WTC11 (cell line): Measurements from ENCODE around the gene EPHB3. TPM values are rescaled to one million over a fixed set of nuclear protein-coding genes. Genes with fewer than 3 reads are reported as not detected.
A peak's percentile ranks its signal among the peaks of the same experiment; 100 is the strongest.

Experiments used
- ATF1 ChIP-seq: sonication (generic); formaldehyde crosslinking; IDR thresholded peaks from 2 replicates; pipeline ENCODE4 v1.8.1; 2023; ENCODE audit warnings: mild to moderate bottlenecking, moderate library complexity, missing genetic modification reagents
- CBFB ChIP-seq: sonication (generic); formaldehyde crosslinking; IDR thresholded peaks from 2 replicates; pipeline ENCODE4 v1.8.1; 2022; ENCODE audit warnings: mild to moderate bottlenecking, low read depth, missing genetic modification reagents
- ELF4 ChIP-seq: sonication (generic); formaldehyde crosslinking; IDR thresholded peaks from 2 replicates; pipeline ENCODE4 v1.8.1; 2022; ENCODE audit warnings: low read depth, mild to moderate bottlenecking, moderate library complexity, missing genetic modification reagents
- EMX1 ChIP-seq: fragments of 250-450 bp; sonication (Bioruptor Pico); IDR thresholded peaks from 2 replicates; pipeline ENCODE4 v1.8.0; 2021; ENCODE audit warnings: mild to moderate bottlenecking
- FOXK1 ChIP-seq: sonication (generic); formaldehyde crosslinking; IDR thresholded peaks from 2 replicates; pipeline ENCODE4 v1.8.0; 2022; ENCODE audit warnings: mild to moderate bottlenecking, moderate library complexity, missing genetic modification reagents
- GRHL2 ChIP-seq: fragments of 250-450 bp; sonication (Bioruptor Pico); IDR thresholded peaks from 2 replicates; pipeline ENCODE4 v1.8.0; 2022; ENCODE audit warnings: mild to moderate bottlenecking, moderate library complexity; ENCODE audit not compliant: insufficient replicate concordance, severe bottlenecking
- NFE2L1 ChIP-seq: sonication (generic); formaldehyde crosslinking; IDR thresholded peaks from 2 replicates; pipeline ENCODE4 v1.8.1; 2023; ENCODE audit warnings: missing genetic modification reagents
- NR2C2 ChIP-seq: sonication (generic); formaldehyde crosslinking; IDR thresholded peaks from 2 replicates; pipeline ENCODE4 v1.8.0; 2022; ENCODE audit warnings: mild to moderate bottlenecking, missing genetic modification reagents
- OVOL2 ChIP-seq: fragments of 250-450 bp; sonication (Bioruptor Pico); IDR thresholded peaks from 2 replicates; pipeline ENCODE4 v1.9.0; 2021; ENCODE audit warnings: mild to moderate bottlenecking, borderline replicate concordance
- SMAD3 ChIP-seq: sonication (generic); formaldehyde crosslinking; IDR thresholded peaks from 2 replicates; pipeline ENCODE4 v1.8.0; 2022; ENCODE audit warnings: missing genetic modification reagents, mild to moderate bottlenecking, borderline replicate concordance
- SOX15 ChIP-seq: fragments of 250-450 bp; sonication (Bioruptor Pico); IDR thresholded peaks from 2 replicates; pipeline ENCODE4 v1.9.0; 2021; ENCODE audit warnings: mild to moderate bottlenecking
- TEAD4 ChIP-seq: sonication (generic); formaldehyde crosslinking; IDR thresholded peaks from 2 replicates; pipeline ENCODE4 v1.8.0; 2022; ENCODE audit warnings: mild to moderate bottlenecking, missing genetic modification reagents
- ZNF138 ChIP-seq: sonication (generic); formaldehyde crosslinking; conservative IDR thresholded peaks from 2 replicates; pipeline ENCODE4 v1.8.1; 2022; ENCODE audit warnings: mild to moderate bottlenecking, moderate library complexity, missing genetic modification reagents
- ZNF232 ChIP-seq: sonication (generic); formaldehyde crosslinking; IDR thresholded peaks from 2 replicates; pipeline ENCODE4 v1.8.0; 2022; ENCODE audit warnings: mild to moderate bottlenecking, missing genetic modification reagents
- ZNF671 ChIP-seq: fragments of 250-450 bp; sonication (Bioruptor Pico); IDR thresholded peaks from 2 replicates; pipeline ENCODE4 v1.8.0; 2021; ENCODE audit warnings: mild to moderate bottlenecking
- total RNA-seq: library from RNA; stranded (reverse); gene quantifications from 3 replicates; pipeline ENCODE4 v1.2.3, GENCODE V29; 2021
- TF ChIP-seq, protein P1 (sequence below): sonication (generic); formaldehyde crosslinking; IDR thresholded peaks from 2 replicates; pipeline ENCODE4 v1.8.0; 2022; ENCODE audit warnings: mild to moderate bottlenecking, missing genetic modification reagents
- TF ChIP-seq, protein P2 (sequence below): sonication (generic); formaldehyde crosslinking; conservative IDR thresholded peaks from 2 replicates; pipeline ENCODE4 v1.8.1; 2023; ENCODE audit warnings: mild to moderate bottlenecking, low read depth, missing genetic modification reagents, moderate library complexity
- TF ChIP-seq, protein P3 (sequence below): sonication (generic); formaldehyde crosslinking; conservative IDR thresholded peaks from 2 replicates; pipeline ENCODE4 v1.8.1; 2022; ENCODE audit warnings: mild to moderate bottlenecking, missing genetic modification reagents
- TF ChIP-seq, protein P4 (sequence below): fragments of 250-450 bp; sonication (Bioruptor Pico); IDR thresholded peaks from 2 replicates; pipeline ENCODE4 v1.9.0; 2021; ENCODE audit warnings: moderate library complexity, mild to moderate bottlenecking, inconsistent platforms, borderline replicate concordance
- TF ChIP-seq, protein P5 (sequence below): fragments of 200-600 bp; IDR thresholded peaks from 2 replicates; pipeline ENCODE4 v1.8.0; 2022; ENCODE audit warnings: antibody characterized with exemption
- TF ChIP-seq, protein P6 (sequence below): fragments of 250-450 bp; sonication (Bioruptor Pico); IDR thresholded peaks from 2 replicates; pipeline ENCODE4 v2.1.2; 2022; ENCODE audit warnings: mild to moderate bottlenecking, moderate library complexity
- TF ChIP-seq, protein P7 (sequence below): sonication (generic); formaldehyde crosslinking; IDR thresholded peaks from 2 replicates; pipeline ENCODE4 v1.8.0; 2022; ENCODE audit warnings: mild to moderate bottlenecking, missing genetic modification reagents
- TF ChIP-seq, protein P8 (sequence below): sonication (generic); formaldehyde crosslinking; IDR thresholded peaks from 2 replicates; pipeline ENCODE4 v1.8.1; 2022; ENCODE audit warnings: low read depth, mild to moderate bottlenecking, moderate library complexity, missing genetic modification reagents, borderline replicate concordance
- TF ChIP-seq, protein P9 (sequence below): sonication (generic); formaldehyde crosslinking; IDR thresholded peaks from 2 replicates; pipeline ENCODE4 v1.8.1; 2023; ENCODE audit warnings: mild to moderate bottlenecking, missing genetic modification reagents

EPHB3 gene
- total RNA-seq, 1 experiment from 2014 or later: 11.4 TPM

DNA sequence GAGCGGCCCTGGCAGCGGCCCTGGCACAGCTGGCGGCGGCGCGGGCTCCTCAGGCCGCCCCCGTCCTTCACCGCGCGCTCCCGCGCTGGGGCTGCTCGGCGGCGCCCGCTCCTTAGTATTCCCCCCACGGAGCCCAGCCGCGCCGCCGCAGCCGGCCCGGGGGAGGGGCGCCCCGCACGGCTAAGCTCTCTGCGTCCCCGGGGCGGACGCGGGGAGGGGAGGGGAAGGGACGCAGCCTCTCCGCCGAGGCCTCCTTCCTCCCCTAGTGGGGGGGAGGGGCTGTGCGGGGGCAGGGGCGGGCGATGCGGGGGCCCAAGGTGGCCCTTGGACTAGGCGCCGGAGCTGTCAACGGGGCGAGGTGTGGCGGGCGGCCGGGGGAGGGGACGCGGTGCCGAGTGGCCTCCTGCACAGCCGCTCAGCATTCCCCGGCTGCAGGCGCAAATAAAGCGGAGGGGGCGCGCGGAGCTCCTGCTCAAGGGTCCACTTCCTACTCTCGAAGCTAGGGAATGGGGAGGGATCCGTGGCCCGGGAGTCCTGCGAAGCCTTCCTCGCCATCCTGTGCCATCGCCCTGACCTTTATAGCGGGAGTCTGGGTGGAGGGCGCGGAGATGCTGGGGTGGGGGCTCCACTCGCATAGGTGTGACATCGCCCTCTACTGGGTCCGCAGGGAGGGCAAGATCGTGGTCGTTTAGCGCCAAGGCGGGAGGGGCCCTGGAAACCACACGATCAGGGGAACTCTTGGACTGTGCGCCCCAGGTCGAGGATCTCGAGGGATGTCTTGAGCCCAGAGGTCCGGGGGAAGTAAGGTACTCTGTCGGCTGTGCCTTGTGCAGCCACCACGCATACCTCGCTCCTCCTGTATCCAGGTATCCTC, 22.2 kb downstream of the EPHB3 start (continued):
- TF ChIP-seq SMAD3 (CRISPR knock-in tag) (no peak), ATF1 (CRISPR knock-in tag) (no peak), ZNF138 (CRISPR knock-in tag) (no peak), GRHL2 (CRISPR knock-in tag) (no peak), TEAD4 (CRISPR knock-in tag) (0 out of 2 replicates have a peak, but pooled peaks have one; percentile 43), FOXK1 (CRISPR knock-in tag) (no peak), OVOL2 (CRISPR knock-in tag) (no peak), ELF4 (CRISPR knock-in tag) (no peak), NFE2L1 (CRISPR knock-in tag) (no peak), ZNF671 (no peak), EMX1 (no peak), CBFB (CRISPR knock-in tag) (no peak; the same call in 1 of the 2 replicates), SOX15 (CRISPR knock-in tag) (no peak), ZNF232 (CRISPR knock-in tag) (no peak), NR2C2 (CRISPR knock-in tag) (no peak)
- TF ChIP-seq, protein P1, sequence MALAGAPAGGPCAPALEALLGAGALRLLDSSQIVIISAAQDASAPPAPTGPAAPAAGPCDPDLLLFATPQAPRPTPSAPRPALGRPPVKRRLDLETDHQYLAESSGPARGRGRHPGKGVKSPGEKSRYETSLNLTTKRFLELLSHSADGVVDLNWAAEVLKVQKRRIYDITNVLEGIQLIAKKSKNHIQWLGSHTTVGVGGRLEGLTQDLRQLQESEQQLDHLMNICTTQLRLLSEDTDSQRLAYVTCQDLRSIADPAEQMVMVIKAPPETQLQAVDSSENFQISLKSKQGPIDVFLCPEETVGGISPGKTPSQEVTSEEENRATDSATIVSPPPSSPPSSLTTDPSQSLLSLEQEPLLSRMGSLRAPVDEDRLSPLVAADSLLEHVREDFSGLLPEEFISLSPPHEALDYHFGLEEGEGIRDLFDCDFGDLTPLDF: no peak
- TF ChIP-seq, protein P2, sequence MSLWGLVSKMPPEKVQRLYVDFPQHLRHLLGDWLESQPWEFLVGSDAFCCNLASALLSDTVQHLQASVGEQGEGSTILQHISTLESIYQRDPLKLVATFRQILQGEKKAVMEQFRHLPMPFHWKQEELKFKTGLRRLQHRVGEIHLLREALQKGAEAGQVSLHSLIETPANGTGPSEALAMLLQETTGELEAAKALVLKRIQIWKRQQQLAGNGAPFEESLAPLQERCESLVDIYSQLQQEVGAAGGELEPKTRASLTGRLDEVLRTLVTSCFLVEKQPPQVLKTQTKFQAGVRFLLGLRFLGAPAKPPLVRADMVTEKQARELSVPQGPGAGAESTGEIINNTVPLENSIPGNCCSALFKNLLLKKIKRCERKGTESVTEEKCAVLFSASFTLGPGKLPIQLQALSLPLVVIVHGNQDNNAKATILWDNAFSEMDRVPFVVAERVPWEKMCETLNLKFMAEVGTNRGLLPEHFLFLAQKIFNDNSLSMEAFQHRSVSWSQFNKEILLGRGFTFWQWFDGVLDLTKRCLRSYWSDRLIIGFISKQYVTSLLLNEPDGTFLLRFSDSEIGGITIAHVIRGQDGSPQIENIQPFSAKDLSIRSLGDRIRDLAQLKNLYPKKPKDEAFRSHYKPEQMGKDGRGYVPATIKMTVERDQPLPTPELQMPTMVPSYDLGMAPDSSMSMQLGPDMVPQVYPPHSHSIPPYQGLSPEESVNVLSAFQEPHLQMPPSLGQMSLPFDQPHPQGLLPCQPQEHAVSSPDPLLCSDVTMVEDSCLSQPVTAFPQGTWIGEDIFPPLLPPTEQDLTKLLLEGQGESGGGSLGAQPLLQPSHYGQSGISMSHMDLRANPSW (CRISPR knock-in tag): no peak
- TF ChIP-seq, protein P3, sequence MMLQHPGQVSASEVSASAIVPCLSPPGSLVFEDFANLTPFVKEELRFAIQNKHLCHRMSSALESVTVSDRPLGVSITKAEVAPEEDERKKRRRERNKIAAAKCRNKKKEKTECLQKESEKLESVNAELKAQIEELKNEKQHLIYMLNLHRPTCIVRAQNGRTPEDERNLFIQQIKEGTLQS (CRISPR knock-in tag): no peak
- TF ChIP-seq, protein P4, sequence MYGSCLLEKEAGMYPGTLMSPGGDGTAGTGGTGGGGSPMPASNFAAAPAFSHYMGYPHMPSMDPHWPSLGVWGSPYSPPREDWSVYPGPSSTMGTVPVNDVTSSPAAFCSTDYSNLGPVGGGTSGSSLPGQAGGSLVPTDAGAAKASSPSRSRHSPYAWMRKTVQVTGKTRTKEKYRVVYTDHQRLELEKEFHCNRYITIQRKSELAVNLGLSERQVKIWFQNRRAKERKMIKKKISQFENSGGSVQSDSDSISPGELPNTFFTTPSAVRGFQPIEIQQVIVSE (CRISPR knock-in tag): no peak
- TF ChIP-seq, protein P5, sequence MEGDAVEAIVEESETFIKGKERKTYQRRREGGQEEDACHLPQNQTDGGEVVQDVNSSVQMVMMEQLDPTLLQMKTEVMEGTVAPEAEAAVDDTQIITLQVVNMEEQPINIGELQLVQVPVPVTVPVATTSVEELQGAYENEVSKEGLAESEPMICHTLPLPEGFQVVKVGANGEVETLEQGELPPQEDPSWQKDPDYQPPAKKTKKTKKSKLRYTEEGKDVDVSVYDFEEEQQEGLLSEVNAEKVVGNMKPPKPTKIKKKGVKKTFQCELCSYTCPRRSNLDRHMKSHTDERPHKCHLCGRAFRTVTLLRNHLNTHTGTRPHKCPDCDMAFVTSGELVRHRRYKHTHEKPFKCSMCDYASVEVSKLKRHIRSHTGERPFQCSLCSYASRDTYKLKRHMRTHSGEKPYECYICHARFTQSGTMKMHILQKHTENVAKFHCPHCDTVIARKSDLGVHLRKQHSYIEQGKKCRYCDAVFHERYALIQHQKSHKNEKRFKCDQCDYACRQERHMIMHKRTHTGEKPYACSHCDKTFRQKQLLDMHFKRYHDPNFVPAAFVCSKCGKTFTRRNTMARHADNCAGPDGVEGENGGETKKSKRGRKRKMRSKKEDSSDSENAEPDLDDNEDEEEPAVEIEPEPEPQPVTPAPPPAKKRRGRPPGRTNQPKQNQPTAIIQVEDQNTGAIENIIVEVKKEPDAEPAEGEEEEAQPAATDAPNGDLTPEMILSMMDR: no peak
- TF ChIP-seq, protein P6, sequence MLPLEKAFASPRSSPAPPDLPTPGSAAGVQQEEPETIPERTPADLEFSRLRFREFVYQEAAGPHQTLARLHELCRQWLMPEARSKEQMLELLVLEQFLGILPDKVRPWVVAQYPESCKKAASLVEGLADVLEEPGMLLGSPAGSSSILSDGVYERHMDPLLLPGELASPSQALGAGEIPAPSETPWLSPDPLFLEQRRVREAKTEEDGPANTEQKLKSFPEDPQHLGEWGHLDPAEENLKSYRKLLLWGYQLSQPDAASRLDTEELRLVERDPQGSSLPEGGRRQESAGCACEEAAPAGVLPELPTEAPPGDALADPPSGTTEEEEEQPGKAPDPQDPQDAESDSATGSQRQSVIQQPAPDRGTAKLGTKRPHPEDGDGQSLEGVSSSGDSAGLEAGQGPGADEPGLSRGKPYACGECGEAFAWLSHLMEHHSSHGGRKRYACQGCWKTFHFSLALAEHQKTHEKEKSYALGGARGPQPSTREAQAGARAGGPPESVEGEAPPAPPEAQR (CRISPR knock-in tag): no peak
- TF ChIP-seq, protein P7, sequence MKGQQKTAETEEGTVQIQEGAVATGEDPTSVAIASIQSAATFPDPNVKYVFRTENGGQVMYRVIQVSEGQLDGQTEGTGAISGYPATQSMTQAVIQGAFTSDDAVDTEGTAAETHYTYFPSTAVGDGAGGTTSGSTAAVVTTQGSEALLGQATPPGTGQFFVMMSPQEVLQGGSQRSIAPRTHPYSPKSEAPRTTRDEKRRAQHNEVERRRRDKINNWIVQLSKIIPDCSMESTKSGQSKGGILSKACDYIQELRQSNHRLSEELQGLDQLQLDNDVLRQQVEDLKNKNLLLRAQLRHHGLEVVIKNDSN (CRISPR knock-in tag): 0 out of 2 replicates have a peak, but pooled peaks have one; percentile 26
- TF ChIP-seq, protein P8, sequence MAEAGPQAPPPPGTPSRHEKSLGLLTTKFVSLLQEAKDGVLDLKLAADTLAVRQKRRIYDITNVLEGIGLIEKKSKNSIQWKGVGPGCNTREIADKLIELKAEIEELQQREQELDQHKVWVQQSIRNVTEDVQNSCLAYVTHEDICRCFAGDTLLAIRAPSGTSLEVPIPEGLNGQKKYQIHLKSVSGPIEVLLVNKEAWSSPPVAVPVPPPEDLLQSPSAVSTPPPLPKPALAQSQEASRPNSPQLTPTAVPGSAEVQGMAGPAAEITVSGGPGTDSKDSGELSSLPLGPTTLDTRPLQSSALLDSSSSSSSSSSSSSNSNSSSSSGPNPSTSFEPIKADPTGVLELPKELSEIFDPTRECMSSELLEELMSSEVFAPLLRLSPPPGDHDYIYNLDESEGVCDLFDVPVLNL (CRISPR knock-in tag): no peak
- TF ChIP-seq, protein P9, sequence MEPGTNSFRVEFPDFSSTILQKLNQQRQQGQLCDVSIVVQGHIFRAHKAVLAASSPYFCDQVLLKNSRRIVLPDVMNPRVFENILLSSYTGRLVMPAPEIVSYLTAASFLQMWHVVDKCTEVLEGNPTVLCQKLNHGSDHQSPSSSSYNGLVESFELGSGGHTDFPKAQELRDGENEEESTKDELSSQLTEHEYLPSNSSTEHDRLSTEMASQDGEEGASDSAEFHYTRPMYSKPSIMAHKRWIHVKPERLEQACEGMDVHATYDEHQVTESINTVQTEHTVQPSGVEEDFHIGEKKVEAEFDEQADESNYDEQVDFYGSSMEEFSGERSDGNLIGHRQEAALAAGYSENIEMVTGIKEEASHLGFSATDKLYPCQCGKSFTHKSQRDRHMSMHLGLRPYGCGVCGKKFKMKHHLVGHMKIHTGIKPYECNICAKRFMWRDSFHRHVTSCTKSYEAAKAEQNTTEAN: no peak
